Stomach (tissue), 4 donors: ENCODE results near the gene RIN2.

ENCODE experiments used
- CTCF ChIP-seq, 7 experiments: fragments of 450-650 bp in 4 of 7; fragments of 200-600 bp in 3 of 7; sonication (generic) in 3 of 7; IDR thresholded peaks; one replicate each; pipeline ENCODE4 v1.5.1; 2016 to 2019; ENCODE audit warnings: antibody characterized with exemption in 7 of 7, control low read depth in 2 of 7, mild to moderate bottlenecking in 1 of 7
- POLR2A ChIP-seq, 4 donors: fragments of 450-650 bp; IDR thresholded peaks; one replicate each; pipeline ENCODE4 v1.6.1; 2016; ENCODE audit warnings: antibody characterized with exemption in 4 of 4, control low read depth in 2 of 4, mild to moderate bottlenecking in 1 of 4, moderate library complexity in 1 of 4

- TF ChIP-seq CTCF (IDR thresholded peaks at IDR 0.05), result no peak
- no peak for TF ChIP-seq POLR2A (IDR thresholded peaks at IDR 0.05)
Observed at GRCh38 chr20:19789446-19789845, 31.4 kb downstream of the RIN2 start.
